Left renal pelvis (tissue), 4 donors: ENCODE data around the gene ARHGAP22. TPM values are rescaled to one million over a fixed set of nuclear protein-coding genes. Genes with fewer than 3 reads are reported as not detected.

Experiments used
- DNase-seq, 4 donors: peaks; one replicate each; pipeline ENCODE4 v3.0.0-alpha.2; 2013; ENCODE audit warnings: low read depth in 4 of 4, low spot score in 3 of 4
- polyA plus RNA-seq, 4 donors: library from polyadenylated mRNA; unstranded; fragments of 120-200 nt; gene quantifications; one replicate each; pipeline ENCODE4 v1.2.1, GENCODE V29; 2013; ENCODE audit not compliant: insufficient read length in 4 of 4

The ARHGAP22 gene
- polyA plus RNA-seq, 4 donors = 1.3 to 2.1 (median 2.0) TPM

DNA sequence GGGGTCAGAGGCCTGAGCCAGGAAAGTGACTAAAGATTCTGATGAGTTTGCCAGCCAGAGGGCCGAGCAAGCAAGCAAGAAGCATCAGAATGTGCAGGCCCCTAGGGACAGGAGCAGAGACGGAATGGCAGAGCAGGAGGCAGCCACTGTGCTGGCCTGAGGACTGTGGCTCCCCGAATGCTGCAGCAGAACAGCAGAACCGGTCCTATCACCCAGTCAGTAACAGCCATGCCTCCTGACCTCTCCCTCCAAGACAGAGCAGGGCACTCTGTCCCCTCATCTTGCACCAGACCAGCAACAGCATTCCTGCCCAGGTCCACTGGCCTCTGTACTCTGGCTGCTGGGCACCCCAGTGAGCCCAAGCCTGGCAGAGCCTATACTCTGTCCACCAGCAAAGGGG, 85.9 kb downstream of the ARHGAP22 start:
- DNase-seq = no peak

DNA sequence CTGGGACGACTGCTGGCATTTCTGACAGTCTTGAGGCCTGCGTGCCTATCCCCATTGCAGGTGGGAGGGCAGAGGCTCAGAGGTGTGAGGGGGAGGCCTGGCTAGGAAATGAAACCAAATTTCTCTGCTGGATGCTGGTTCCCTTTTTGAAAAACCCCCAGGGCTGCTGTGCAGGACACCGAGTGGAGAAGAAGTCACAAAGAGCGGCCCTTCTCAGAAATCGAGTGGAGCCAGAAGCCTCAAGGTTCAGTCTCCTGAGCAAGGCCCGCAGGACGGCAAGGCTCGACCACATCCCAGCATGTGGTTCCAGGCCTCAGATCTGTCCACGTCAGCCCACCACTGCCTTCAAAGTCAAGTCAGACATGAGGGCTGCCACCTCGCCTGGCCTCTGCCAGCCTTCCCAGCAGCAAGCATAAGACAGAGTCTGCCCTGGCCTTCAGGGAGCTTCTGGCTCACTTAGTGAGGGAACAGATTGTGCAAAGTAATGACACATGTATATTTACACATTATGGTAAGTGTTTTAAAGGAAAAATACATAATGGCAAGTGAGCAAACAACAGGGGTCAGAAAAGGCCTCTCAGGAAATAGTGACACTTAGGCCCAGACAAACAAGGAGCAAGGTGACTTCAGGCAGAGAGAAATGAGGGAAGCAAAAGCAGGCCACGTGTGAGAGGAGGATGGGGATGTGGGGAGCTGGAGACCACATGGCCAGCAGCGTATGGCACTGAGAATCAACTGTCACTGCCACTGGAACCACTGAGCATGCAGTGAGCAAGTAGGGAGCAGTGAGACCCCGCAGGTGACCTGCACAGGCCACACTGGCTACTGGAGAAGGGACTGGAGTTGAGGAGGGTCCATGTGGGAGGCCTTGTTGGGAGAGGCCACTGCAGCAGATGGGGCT, 86.7 kb downstream of the ARHGAP22 start:
- no peak for DNase-seq

DNA sequence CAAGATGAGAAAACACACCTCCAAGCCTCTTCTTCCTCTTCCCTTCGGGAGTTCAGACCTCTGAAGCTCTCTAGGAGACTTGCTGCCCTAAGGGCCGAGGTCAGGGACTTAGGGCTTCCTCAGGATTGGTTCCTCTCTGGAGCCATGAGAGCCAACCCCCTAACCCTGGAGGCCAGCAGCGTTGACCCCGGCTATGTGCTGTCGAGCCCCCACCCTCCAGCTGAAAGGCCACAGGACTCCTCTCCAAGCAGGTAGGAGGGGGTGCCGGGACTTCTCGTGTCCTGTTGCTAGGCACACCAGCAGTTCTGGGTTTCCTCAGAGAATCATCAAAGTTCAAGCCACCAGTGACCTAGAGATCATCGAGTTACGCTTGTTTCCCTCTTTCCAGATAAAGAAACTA, 87.4 kb downstream of the ARHGAP22 start:
- DNase-seq = no peak

DNA sequence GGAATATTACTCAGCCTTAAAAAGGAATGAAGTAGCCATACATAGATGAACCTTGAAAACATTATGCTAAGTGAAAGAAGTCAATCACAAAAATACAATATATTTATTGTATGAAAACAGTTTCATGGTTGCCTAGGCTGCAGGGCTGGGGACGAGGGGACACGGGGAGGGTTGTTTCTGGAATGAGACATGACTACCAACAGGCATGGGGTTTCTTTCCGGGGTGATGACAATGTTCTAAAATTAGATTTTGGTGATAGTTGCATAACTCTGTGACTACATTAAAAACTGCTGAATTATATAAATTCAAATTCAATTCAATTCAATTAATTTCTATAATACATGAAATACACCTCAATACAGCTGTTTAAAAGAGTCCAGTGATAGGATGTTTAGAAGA, 88.0 kb downstream of the ARHGAP22 start:
- DNase-seq = no peak

DNA sequence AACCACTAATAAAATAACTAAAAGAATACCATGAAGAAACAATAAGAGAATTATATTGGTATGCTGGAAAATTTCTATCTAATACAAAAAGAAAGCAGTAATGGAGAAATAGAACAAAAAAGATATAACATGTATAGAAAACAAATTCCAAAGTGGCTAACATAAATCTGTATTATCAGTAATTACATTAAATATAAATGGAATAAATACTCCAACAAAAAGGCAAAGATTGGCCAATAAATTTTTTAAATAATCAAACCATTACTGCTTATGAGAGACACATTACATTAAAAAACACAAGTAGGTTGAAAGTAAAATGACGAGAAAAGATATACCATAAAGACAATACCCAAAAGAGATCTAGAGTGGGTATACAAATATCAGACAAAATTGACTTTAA, 90.0 kb downstream of the ARHGAP22 start:
- DNase-seq = no peak

DNA sequence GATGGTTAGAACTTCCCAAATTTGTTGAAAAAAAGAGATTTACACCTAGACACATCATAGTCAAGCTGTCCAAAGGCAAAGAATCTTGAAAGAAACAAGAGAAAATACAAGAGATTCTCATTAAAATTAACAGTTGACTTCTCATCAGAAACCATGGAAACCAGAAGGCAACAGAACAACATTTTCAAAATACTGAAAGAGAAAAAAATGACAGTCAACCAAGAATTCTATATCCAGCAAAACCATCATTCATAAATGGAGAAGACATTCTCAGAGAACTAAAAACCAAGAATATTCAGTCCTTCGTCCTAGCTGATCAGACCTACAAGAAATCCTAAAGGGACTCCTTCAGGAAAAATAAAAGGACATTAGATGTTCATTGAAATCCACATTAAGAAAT, 90.6 kb downstream of the ARHGAP22 start:
- no peak for DNase-seq

DNA sequence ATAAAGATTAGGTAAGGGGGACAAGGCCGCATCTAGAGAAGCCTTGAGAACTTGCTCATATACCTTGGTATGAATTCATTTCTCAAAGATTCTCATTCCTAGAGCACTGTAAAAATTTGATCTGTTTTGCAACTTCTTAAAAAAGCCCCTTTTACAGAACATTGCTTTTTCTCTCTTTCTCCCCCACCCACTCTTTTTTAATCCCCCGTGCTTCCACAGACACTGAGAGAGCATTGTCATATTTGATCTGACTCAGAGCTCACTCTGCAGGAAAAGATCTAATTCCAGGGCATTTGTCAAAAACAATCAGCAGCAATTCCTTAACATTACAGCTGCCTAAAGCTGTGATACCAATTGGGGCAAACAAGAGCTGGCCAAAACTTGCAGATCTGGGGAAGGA, 92.0 kb downstream of the ARHGAP22 start:
- no peak for DNase-seq

DNA sequence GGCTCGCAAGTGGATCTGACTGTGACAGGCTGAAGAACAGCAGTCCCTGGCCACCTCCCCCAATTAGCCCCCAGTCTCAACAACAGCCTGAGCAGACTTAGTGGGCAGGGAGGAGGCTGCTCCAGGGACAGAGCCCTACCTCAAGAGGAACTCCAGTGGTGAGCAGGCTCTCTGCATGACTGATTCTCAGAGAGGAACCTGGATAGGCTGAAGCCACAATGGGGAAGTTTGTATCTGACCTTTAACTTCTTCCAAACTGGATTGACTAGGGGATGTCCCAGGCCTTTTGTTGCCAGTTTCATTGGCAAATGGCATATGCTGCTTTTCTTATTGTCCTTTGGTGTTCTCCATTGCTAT, 93.0 kb downstream of the ARHGAP22 start:
- DNase-seq = no peak

DNA sequence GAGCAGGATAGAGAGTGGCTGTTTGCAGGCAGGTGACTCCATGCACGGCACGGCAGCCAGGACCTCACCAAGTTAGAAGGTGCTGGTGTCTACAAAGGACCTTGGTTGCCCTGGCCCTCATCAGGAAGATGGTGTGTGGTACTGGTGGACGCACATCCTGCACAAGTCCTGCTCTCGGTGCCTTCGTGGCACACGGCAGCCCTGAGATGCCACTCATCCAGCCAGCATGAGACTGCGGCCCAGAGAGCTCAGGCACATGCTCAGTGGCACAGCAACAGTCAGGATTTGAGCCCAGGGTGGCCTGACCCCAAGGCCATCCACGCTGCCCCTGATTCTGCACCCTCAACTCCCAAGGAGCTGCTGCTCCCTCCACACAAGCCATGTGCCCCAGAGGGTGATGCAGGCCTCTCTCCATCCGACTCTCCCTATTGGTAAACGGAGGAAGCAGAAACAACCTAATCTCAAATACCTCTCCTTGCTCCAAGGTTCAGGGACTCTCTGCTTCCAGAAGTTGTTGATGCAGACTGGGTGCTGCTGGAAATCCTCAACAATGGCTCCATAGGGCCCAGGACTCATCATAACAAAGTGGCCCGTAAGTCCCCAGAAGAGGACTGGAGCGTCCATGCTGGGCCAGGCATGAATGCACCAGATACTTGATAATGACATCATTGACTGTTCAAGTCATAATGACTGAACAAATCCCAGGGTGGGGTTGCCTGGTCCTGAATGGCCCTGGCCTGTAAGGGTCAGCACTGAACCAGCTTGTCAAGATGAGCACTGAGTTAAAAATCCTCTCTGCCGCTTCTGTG, 93.6 kb downstream of the ARHGAP22 start:
- DNase-seq = no peak

DNA sequence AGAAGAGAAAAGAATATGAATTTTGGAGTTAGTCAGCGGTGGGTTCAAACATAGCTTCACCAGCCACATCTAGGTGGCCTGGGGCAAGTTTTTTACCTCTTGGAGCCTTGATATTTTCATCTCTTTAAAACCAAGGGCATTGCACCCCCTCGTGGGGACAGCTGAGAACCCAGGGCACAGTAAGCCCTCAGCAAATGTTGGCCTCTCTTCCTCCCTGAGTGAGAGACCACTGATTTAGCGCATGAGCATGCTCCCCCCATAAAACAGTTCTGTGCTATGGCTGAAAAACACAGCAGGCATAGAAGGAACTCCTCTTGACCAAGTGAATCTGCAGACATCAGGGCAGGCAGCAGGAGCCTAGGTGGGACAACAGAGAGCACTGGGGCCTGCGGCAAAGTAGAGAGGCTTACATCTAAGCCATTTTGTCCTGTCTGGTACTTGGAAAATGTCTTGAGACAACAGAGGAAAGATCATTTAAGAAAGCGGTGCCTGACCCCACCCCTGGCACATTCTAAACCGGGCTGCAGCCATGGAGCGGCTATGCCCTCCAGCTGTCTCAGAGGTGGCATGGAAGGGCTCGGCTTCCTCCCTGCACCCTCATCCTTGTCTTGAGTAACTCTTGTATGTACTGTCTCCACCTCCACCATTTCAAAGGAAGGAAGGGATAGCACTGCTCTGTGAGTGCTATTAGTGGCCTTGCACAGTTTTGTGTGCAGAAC, 94.7 kb downstream of the ARHGAP22 start:
- no peak for DNase-seq

DNA sequence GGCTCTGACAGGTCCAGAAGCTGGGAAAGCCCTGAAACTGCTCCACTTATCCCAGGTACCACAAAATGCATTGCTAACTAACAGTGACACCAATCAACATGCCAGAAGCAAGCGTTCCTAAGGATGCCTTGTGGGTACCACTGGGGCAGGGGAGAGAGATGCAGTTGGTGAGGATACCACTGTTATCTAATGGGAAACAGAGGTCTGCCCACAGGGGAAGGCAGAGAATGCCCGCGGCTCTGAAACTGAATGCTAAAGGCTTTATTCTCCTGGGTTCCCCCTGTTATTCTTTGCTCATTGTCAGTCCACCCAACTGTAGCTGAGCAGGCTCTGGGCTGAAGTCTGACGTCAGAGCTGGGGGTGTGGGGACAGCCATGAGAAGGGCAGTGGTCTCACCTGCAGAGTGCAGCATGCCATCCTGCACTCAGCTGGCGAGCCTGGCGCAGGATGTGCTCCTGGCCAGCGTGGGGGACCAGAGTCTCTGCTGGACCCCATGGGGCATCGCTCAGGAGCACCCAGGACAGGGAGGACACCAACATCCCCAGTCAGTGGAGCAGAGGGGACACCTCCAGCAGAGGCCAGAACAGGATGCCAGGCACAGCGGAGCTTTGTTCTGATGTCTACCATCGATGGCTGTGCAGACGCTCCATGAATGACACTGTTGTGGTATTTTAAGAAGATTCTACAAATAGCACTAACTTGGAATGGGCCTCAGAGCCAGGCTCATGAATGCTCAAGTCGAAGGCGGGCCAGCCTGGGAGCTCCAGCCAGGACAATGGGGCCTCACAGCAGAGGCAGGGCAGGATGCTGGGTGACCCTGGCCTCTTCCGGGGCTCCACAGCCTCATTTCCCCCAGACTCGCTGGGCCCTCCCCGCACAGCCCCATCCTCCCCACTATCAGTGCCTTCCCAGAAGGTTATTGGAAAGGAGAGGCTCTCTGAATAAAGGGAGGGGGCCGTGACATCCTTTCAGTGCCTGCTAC, 95.8 kb downstream of the ARHGAP22 start:
- no peak for DNase-seq

DNA sequence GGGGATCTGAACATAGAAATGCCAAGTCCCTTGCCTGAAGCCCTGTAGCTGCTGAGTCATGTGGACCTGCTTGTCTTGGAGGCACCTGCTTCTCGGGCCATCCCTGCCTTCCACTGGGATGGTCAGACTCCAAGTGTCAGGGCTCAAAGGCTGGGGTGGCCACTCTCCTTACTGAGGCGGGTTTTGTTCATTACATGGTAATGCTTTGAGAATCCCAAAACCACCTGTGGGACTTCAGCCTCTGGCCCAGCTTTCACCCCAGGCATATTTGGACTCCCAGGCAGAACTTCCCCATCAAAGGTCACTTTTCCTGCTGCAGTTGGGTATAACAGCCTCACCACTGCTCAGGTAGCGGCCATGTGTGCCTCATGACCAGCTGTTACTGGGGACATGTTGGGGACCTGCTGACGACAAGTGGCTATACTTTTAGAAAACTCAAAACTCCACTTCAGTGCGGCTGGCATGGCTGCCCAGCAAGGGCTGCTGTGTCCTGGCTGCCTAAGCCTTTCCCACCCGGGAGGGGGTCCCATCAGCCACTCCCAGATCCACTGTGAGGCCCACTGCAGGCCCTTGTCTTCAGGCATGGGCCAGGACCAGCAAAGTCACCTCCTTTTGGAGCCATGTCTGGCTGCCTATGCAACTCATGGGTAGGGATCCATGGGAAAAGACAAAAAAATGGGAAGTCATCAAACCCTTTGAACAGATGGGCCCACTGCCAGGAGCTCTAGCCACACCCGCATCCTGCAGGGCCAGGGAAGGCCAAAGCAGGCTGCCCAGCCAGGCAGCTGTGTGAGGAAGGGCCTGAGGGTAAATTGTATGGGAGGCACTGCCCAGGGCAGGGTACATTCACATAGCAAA, 96.7 kb downstream of the ARHGAP22 start:
- no peak for DNase-seq

DNA sequence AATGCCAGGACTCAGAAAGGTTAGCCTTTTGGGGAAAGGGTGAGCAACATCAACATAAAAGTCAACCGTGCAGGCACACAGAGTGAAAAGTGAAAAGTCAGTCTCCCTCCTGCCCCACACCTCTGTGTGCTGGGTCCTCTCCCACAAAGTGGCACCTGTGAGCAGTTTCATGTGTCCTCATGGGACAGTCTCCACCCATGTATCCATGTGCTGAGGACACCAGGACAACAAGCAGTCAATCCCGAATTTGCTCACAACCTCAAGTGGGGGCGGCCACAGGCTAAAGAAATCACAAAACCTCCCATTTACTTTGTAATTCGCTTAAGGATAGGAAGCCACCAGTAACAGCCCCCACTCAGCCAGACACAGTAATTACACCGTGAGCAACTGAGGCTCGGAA, 97.4 kb downstream of the ARHGAP22 start:
- DNase-seq = no peak

DNA sequence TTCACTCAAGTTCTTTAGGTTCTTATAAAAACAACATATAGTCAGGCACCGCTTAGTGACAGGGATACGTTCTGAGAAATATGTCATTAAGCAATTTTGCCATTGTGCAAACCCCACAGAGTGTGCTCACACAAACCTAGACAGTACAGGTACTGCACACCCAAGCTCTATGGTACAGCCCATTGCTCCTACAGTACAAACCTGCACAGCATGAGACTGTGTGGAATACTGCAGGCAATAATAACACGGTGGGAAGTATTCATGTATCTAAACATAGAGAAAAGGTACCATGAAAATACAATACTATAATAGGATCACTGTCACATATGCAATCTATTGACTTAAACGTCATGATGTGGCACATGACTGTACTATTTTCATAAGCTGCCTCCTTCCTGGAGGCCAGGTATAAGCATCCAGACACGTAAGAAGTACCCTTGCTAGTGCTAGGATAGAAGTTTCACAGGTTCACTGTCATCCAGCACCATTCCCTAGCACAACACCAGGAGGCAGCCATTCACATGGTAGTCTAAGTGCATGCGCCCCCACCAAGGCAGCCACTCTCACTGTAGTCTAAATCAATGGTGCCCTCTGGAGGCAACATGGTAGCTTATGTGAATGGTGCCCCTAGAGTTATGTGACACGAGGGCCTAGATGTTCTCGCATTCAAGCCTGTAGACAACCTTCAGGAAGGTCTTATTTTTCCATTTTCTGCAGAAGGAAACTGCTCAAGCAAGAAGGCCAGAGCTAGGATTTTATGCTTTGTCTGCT, 98.5 kb downstream of the ARHGAP22 start:
- no peak for DNase-seq

DNA sequence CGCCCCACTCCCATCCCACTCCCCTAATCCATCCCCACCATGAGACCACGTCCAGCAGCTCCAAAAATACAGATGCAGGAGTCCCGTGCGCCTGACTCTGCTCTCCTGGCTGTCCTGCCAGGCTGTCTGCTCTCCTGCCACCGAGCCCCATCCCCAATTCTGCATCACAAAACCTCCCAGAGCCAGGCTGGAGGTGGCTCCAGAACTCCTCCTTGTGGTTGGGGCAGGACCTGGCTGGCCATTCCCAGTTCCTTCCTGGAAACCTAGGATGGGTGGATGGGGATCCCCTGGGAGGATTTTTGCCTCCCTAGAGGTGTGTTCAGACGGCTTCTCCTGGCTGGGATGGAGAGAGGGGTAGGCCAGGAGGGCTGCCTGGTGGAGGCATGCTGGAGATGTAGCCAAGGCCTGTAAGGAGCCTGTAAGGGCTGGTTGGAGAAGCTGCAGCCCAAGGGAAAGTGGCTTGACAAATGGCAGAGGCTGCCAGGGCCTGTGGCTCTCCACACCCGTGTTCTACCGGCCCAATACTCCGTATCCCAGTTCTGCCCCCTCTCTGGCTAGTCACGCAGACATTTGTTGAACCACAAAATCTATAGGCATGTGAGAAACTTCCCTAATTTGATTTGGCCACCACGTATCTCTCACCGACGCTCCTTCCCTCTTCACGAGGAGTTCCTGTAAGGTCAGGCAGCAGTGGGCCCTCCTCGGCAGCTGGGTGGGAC, 99.3 kb downstream of the ARHGAP22 start:
- DNase-seq = no peak

DNA sequence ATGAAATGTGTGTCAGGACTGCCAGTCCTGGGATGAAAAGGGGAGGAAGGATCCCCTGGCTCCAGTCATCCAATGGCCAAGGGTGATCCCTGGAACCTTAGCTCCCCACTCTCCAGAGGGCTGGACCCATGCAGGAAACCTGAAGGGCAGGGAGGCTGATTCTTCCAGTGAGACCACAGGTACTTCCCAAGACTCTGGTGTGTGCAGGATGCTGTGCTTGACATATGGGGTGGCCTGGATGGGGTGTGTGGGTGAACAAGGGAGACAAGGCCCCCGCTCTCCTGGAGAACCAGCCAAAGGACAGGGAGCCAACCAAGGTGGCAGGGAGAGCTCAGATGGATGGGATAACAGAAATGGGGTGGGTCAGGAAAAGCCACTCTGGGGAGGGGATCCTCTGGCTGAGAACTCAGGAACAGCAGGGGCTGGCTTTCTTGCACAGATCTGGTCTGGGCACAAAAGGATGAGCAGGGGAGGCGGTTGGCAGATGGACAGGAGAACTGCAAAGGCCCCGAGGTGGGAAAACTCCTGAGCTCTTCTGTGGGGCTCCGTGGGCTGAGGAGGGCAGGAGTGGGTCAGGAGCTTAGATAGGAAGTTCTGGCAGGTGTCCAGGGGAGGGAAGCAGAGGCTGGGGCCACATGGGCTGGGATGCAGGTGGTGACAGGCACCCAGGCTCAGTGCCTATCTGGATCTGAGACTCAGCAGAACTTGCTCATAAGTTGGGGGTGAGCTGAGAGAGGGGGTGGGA, 100.6 kb downstream of the ARHGAP22 start:
- no peak for DNase-seq

DNA sequence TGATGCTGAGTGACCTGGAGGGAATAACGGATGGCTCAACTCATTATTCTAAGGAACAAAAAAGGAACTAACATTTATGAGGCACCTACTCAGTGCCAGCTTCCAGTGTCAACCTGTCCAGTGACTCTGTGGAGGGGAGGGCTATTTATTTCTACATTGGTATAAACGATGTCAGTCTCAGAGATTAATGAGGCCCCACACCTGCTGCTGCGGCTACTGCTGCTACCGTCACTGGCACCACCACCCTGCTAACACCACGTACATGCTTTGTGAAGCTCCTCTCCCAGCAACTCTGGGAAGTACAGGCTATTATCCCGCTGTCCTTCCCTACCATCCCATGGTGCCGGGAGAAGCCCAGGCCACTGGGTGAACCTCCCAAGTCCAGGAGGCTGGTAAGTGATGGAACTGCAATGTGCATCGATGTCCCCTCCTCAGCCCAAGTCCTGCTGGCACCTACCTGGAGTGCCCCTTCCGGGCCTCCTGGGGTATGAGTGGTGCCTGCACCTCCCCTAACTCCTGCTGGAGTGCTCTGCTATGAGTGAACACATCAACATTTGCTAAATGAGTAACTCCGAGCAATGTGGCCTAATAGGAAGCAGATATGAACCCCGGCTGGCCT, 101.5 kb downstream of the ARHGAP22 start:
- no peak for DNase-seq
